Measurements from ENCODE around the gene CABP4. TPM values are rescaled to one million over a fixed set of nuclear protein-coding genes. Genes with fewer than 3 reads are reported as not detected.

CABP4 gene
- total RNA-seq, 1 donor from 2014 or later: 3.7 TPM

- intact Hi-C loops (cut with micrococcal nuclease): loop anchor here (1.0 to 10.0 kb wide), 6 partner anchors 22 to 664 kb away; partner anchors contain the start of genes KDM2A, RCE1 and TMEM134
Measured at GRCh38 chr11:67506426-67507051, 51.4 kb downstream of the CABP4 start.

- intact Hi-C loops (cut with micrococcal nuclease): loop anchor here (5.0 to 10.0 kb wide), 2 partner anchors 393 to 665 kb away; partner anchors contain the start of genes KDM2A and RCE1
Measured at GRCh38 chr11:67507242-67507863, 52.2 kb downstream of the CABP4 start.

- intact Hi-C loops (cut with micrococcal nuclease): loop anchor here (1.0 to 10.0 kb wide), 6 partner anchors 44 to 666 kb away; partner anchors contain the start of genes KDM2A, NDUFV1, POLD4 and RCE1
Measured at GRCh38 chr11:67507864-67508485, 52.8 kb downstream of the CABP4 start, which contains the start of gene CDK2AP2. TSS of gene CDK2AP2 (minus strand) at chr11:67508162. CDS start at chr11:67508082, 80 bp downstream.

DNA sequence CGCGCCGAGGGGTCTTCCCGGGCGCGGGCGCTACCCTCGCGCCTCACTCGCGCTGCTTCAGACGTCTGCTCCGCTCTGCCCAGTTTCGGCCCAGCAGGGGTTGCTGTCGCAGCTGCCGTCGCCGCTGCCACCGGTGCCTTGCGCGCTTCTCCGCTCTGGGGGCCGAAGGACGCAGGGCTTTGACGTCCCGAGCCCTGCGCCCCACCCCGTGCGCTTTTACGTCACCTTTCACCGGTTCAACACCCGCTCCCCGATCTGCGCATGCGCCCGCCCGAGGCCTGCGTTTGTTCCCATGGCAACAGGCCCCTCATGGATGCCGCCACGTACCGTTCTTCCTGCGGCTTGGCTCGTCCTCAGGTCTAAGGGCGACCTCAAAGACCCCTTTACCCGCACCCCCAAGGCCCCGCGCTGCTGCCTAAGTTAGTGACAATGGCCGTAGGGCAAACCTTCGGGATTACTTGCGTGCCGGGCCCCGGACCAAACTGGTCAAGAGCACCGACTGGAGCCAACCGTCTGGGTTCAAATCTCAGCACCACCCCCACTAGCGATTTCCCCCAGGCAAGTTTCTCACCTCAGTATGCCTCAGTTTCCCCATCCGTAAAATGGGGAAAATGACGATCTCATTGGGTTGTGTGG lies 53.5 kb downstream of the CABP4 start:
- intact Hi-C loops (cut with micrococcal nuclease): loop anchor here (1.0 to 10.0 kb wide), 6 partner anchors 44 to 666 kb away; partner anchors contain the start of genes KDM2A, NDUFV1, POLD4 and RCE1

- intact Hi-C loops (cut with micrococcal nuclease): no loop called here
Measured at GRCh38 chr11:67510023-67510345, 54.8 kb downstream of the CABP4 start.

Other genes starting within 250 kb of the CABP4 start
- gene GRK2, start 188.9 kb upstream of the CABP4 start, total RNA-seq: 315 and 316 TPM in 2 replicates
- gene ANKRD13D, start 166.1 kb upstream of the CABP4 start, total RNA-seq: 188 and 192 TPM in 2 replicates
- gene SSH3, start 151.8 kb upstream of the CABP4 start, total RNA-seq: 9.7 and 14.2 TPM in 2 replicates
- gene POLD4, start 101.8 kb upstream of the CABP4 start, total RNA-seq: 48.0 and 52.8 TPM in 2 replicates
- 0.39 and 0.48 TPM in 2 replicates for gene CLCF1, start 81.8 kb upstream of the CABP4 start, total RNA-seq
- 44.8 and 51.7 TPM in 2 replicates for gene RAD9A, start 63.4 kb upstream of the CABP4 start, total RNA-seq
- gene PPP1CA, start 53.5 kb upstream of the CABP4 start, total RNA-seq: 346 and 351 TPM in 2 replicates
- 280 and 291 TPM in 2 replicates for gene TBC1D10C, start 51.3 kb upstream of the CABP4 start, total RNA-seq
- gene CARNS1, start 39.7 kb upstream of the CABP4 start, total RNA-seq: 0.14 and 0.86 TPM in 2 replicates
- 59.8 and 64.4 TPM in 2 replicates for gene RPS6KB2, start 26.9 kb upstream of the CABP4 start, total RNA-seq
- 308 and 324 TPM in 2 replicates for gene PTPRCAP, start 17.7 kb upstream of the CABP4 start, total RNA-seq
- gene CORO1B, start 11.9 kb upstream of the CABP4 start, total RNA-seq: 241 and 247 TPM in 2 replicates
- not detected in 2 replicates for gene GPR152, start 2.6 kb upstream of the CABP4 start, total RNA-seq
- gene TMEM134, start 13.9 kb downstream of the CABP4 start, total RNA-seq: 34.3 and 40.4 TPM in 2 replicates
- 150 and 157 TPM in 2 replicates for gene AIP, start 27.7 kb downstream of the CABP4 start, total RNA-seq
- gene PITPNM1, start 50.0 kb downstream of the CABP4 start, total RNA-seq: 80.2 and 91.6 TPM in 2 replicates
- 159 and 166 TPM in 2 replicates for gene CDK2AP2, start 52.8 kb downstream of the CABP4 start, total RNA-seq
- not detected in 2 replicates for gene CABP2, start 68.1 kb downstream of the CABP4 start, total RNA-seq
- gene GSTP1, start 128.5 kb downstream of the CABP4 start, total RNA-seq: 278 and 289 TPM in 2 replicates
- gene NDUFV1, start 151.6 kb downstream of the CABP4 start, total RNA-seq: 219 TPM in 2 replicates
- 9.8 and 11.5 TPM in 2 replicates for gene NUDT8, start 174.6 kb downstream of the CABP4 start, total RNA-seq
- not detected in 2 replicates for gene TBX10, start 184.4 kb downstream of the CABP4 start, total RNA-seq
- 0.68 and 0.80 TPM in 2 replicates for gene ACY3, start 195.4 kb downstream of the CABP4 start, total RNA-seq
- gene ALDH3B2, start 219.3 kb downstream of the CABP4 start, total RNA-seq: not detected in 2 replicates